PC-3 (cell line): ENCODE measurements around the gene PPIF.

Experiments
- CTCF ChIP-seq: fragments of 300-600 bp; sonication (generic); conservative IDR thresholded peaks from 2 replicates; pipeline ENCODE4 v1.5.1; 2017; ENCODE audit warnings: antibody characterized with exemption, low read depth, mild to moderate bottlenecking, low read length
- EZH2 ChIP-seq: fragments of 300-600 bp; sonication (generic); IDR thresholded peaks from one replicate; pipeline ENCODE4 v1.6.1; 2017; ENCODE audit warnings: antibody characterized with exemption, mild to moderate bottlenecking, low read length; ENCODE audit not compliant: unreplicated experiment
- EZH2phosphoT487 ChIP-seq: fragments of 300-600 bp; sonication (generic); IDR thresholded peaks from 2 replicates; pipeline ENCODE4 v1.6.1; 2018; ENCODE audit warnings: mild to moderate bottlenecking, antibody characterized with exemption, low read length, borderline replicate concordance

GRCh38 chr10:79393221-79393923 lies 46.1 kb downstream of the PPIF start:
- TF ChIP-seq CTCF = no peak
- no peak for TF ChIP-seq EZH2
- no peak for TF ChIP-seq EZH2phosphoT487
